DOHH2 (cell line): ENCODE results near the gene TRAP1.
"Not testable (repeated sequence)": the region's sequence is repeated elsewhere in the genome, so short reads cannot be mapped to it uniquely, and the experiment has no call there.

Experiments used
- CTCF ChIP-seq: fragments of 200-600 bp; sonication (generic); IDR thresholded peaks from one replicate; pipeline ENCODE4 v1.5.1; 2014; ENCODE audit warnings: antibody characterized with exemption, mild to moderate bottlenecking, low read depth, low read length; ENCODE audit not compliant: poor library complexity, severe bottlenecking
- EZH2phosphoT487 ChIP-seq: fragments of 200-600 bp; sonication (generic); IDR thresholded peaks from 2 replicates; pipeline ENCODE4 v1.6.1; 2017; ENCODE audit warnings: borderline replicate concordance, mild to moderate bottlenecking, antibody characterized with exemption, low read length, moderate library complexity, mixed read lengths

GRCh38 chr16:3608976-3609375 lies 108.3 kb downstream of the TRAP1 start:
- not testable (repeated sequence) for TF ChIP-seq CTCF, EZH2phosphoT487
